Measurements from ENCODE around the gene BID.

Gene BID

DNA sequence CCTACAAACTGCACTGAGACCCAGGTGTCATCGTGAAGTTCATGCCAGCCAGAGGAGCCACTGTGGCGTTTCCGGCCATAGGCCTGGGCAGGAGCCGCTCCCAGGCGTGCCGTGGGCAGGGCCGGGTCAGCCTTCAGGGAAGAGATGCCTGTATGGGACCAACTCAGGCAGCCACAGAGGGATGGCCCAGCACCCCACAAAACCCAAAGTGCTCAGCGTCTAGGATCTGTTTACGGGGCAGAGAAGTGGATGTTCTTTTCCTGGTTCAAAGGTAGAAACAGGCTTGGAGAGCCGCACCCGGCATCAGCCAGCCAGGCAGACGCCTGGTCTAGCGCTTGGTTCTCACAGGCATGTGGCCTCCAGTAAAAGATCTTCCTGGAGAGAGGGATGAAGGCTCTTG, 8.4 kb upstream of the BID start:
- FAIRE-seq, result no peak

GRCh38 chr22:17782158-17782557, 7.9 kb upstream of the BID start:
- no peak for FAIRE-seq

DNA sequence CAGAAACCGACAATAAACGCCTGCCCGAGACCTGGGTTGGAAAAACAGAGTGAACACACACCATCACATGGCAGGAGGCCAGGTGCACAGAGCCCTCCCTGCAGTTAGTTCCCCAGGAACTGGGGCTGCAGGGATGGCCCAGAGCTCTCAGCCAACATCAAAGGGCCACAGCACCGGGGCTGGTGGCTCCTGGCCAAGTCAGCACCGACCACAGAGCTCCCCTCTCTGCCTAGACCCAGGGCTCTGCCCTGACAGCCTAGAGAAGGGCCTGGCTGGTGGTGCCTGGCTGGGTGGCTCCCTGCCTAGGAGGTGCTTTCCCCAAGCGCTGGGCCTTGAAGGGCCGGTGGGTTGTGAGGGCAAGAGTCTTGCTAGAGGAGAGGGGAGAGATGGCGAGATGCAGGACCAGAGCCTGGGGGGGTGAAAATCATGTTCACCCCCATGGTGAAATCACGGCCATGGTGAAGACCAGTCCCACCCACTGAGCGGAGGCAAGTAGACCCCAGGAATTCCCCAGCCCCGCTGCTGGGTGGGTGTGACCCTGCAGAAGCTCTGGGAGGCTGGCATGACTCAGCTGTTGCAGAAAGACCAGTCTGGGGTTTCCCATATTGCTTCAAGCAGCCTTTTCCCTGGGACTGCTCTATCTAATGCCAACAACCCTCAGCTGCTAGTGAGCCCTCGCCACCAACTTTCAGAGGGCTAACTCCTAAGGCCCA, 7.2 kb upstream of the BID start:
- FAIRE-seq, result no peak

GRCh38 chr22:17780741-17781318, 6.6 kb upstream of the BID start:
- FAIRE-seq, result no peak

GRCh38 chr22:17780116-17780740, 6.0 kb upstream of the BID start:
- FAIRE-seq, result no peak

DNA sequence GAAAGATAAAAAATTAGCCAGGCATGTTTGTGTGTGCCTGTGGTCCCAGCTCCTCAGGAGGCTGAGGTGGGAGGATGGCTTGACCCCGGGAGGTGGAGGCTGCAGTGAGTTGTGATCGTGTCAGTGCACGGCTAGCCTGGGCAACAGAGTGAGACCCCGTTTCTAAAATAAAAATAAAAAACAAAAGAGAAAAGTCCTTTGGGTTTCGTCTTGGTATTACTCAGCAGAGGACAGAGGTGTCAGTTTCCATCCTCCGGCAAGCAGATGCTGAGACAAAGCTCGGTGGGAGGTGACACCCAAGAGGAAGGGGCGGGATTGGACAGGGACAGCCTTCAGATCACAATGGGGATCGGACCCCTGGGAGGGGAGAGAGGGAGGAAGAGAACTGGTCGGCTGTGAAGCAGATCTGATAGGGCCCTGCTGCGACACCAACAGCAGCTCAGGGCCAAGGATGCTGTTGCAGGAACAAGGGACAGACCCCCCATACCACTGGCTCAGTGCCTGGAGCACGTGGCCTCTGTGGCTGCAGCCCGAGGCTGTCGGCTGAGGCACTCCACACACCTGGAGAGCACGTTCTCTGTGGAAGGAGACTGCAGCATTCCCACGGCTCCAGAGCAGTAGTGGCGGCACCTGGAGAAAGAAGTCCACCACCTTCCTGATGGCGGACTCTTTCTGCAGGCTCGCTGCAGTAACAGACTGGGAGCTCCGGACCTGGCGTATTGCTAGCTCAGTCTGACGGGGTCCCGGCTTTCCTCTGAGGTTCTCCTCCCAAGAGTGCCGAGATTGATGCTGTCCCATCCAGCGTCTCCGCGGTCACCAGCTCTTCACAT, 5.2 kb upstream of the BID start:
- no peak for FAIRE-seq

DNA sequence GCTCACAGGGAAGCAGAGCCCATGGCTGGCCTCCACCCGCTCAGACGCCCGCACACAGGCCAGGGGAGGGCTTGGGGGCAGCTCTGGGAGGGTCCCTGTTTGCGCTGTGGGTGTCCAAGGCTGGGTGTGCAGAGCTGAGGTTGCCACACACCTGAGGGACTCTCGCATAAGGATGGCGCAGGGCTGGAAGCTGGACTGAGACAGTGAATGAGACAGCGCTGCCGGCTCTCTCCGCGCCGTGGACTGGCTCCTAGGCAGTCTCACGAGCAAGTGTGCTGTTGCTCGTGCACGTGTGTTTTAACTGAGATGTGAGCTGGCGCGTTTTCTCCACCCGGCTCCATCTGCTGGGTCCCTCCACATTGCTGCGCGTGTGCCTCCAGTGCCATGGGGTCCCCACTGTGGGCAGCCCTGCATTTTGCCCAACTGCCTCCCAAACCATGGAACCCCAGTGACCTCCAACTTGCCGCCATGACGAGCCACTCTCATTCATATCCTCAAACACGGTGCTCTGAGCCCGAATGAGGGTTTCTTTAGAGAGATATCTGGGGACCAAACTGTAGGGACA, 4.2 kb upstream of the BID start:
- FAIRE-seq, result no peak

GRCh38 chr22:17777717-17778044, 3.4 kb upstream of the BID start:
- no peak for FAIRE-seq

GRCh38 chr22:17777005-17777716, 2.9 kb upstream of the BID start:
- FAIRE-seq, result no peak

DNA sequence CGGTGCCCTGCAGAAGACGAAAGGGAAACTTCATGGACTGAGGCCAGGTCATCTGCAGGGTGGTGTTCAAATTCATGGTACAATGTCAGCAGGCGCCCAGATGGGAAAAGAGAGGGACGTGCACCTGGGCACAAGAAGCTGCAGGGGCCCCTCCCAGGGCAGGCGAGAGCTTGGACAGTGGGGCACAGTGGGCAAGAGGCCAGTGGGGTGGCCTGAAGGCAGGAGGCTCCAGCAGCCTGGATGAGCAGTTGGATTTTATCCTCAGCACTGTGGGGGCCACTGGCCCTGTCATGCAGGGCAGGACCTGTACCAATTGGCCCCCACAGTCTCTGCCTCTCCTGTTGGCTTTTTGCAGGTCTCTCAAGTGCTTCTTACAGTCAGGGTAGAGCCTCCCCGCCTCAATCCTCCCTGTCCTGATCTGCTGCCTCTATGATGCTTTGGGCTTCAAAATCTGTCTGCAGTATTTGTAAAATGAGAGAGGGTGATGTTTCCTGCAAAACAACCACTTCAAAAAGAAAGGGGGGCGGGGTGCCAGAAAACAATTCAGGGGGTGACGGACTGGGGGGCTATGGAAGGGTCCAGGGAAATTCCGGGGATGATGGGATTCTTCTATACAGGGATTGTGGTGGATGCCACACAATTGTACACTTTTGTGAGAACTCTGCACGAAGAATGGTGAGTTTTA, 1.7 kb upstream of the BID start:
- FAIRE-seq, result no peak

- FAIRE-seq, result no peak
These were observed 837 bp upstream of the BID start for GRCh38 chr22:17774926-17775685.

DNA sequence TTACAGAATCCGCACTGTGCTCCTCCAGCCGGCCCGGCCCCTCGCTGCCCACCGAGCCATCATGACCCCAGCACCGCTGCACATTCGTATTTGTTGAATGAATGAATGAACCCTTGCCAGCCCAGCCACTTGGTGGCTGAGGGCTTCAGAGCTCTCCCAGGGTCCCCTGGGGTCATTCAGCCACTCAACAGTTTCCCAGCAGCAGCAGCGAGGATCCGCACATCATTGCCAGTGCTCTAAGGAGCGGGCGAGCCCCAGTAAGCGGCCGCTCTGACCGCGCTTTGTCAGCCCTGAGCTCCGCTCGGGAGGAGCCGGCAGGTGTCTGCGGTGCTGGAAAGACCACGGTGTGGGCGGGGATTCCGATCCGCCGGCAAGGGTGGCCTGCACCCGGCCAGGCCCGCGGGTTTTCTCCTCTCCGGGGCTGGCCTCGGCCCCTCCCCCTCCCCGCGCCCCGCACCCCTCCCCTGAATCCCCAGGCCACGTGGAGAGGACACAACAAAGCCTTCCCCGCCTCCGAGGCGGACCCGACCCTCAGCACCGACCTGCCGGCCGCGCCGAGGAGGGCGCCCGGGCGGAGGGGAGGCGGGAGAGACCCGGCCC, 563 bp downstream of the BID start:
- no peak for FAIRE-seq

DNA sequence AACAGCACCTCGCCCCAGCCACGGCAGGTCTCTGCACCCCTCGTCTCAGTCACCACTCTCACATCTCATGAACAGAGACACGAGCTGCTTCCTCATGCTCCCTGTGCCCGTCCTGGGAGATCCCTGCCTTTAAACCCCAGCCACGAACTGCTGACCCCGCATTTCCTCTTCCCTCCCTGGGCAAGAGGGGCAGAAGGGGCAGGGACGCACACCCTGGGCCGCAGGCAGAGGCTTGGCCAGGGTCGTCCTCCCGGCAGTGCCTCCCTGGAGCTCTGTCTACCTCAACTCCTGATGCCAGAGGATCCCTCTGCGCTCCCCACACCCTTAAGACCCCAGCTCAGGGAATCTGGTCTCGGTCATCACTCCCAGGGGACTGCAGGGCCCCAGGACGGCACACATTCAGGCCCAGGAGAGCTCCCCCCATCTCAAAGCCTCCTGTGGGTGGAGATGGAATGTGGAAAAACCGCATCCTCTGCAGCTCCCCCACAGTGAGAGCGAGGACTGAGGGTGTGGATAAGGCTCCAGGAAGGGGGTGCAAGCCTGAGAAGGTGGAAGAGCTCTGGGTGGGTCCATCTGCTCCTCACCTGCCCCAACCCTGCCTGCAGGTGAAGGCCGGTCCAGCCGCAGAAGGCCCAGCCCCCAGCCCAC, 1.2 kb downstream of the BID start:
- FAIRE-seq, result no peak

GRCh38 chr22:17772249-17772957, 1.9 kb downstream of the BID start:
- no peak for FAIRE-seq

GRCh38 chr22:17770180-17771077, 3.8 kb downstream of the BID start:
- no peak for FAIRE-seq

DNA sequence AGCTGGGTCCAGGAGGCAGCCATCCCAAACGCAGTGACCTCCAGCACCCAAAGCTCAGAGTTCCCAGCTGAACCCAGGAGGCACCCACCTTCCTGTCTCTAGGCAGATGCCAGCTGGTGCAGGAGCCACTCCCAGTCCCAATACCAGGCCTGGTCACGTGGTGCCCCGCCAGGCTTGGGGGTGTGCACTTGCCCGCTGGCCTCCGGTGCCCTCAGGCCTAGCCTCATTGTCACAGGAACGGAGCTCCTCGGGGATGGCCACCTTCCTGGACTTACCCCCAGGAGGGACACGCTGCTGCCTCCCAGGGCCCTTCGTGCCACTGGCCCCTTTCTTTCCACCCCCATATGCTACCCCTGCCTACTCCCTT, 4.6 kb downstream of the BID start:
- no peak for FAIRE-seq

DNA sequence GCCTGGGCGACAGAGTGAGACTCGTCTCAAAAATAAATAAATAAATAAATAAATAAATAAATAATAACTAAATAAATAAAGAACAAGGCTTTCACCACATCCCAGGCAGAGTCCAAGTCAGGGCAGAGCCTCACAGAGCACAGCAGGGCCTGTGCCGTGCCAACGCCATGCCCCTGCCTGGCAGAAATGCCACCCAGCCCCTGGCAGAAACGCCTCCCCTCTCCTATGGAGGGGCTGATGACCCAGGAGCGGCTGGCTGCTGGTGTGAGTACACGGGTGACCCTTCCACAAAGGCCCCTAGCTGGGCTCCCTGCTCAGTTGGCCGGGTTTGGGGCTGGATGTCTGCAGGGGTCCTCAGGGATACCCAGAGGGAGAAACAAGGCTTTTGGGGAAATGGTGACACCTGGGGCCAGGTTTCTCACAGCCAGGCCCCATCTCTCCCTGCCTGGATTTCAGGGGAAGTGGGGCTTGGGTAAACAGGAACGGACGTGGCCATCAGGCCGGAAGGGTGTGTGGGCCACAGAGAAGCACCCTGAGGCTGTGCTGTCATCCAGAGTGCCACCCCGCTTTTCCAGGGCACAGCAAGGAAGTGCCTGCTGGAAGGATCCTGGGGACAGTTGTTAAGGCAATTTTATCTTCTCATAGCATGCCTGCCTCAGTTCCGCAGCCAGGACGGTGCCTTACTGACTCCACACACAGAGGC, 5.1 kb downstream of the BID start:
- FAIRE-seq, result no peak
